Stimulated activated CD4-positive, alpha-beta T cell treated with anti-CD3 and anti-CD28 coated beads, Interleukin-1b, Interleukin-23, amount 100 ng/mL, for 4 hours (primary cell): ENCODE data around the gene SMIM38.
"Not testable (repeated sequence)": the region's sequence is repeated elsewhere in the genome, so short reads cannot be mapped to it uniquely, and the experiment has no call there.

Experiments
- DNase-seq, 2 donors: peaks; one replicate each; pipeline ENCODE4 v3.0.0-alpha.2; 2020; ENCODE audit warnings: low read depth in 2 of 2

Gene SMIM38

GRCh38 chr11:69140161-69140560 is 15.6 kb upstream of the SMIM38 start:
- DNase-seq = not testable (repeated sequence)

GRCh38 chr11:69140635-69141034 is 15.1 kb upstream of the SMIM38 start:
- no peak for DNase-seq

- DNase-seq = no peak
Measured at GRCh38 chr11:69141742-69142141, 14.0 kb upstream of the SMIM38 start.

GRCh38 chr11:69142895-69143294 is 12.8 kb upstream of the SMIM38 start:
- no peak for DNase-seq

GRCh38 chr11:69144316-69145049 is 11.3 kb upstream of the SMIM38 start:
- no peak for DNase-seq

GRCh38 chr11:69145050-69145380 is 10.7 kb upstream of the SMIM38 start:
- no peak for DNase-seq

- no peak for DNase-seq
Measured at GRCh38 chr11:69148377-69148762, 7.4 kb upstream of the SMIM38 start.

GRCh38 chr11:69148806-69149205 is 6.9 kb upstream of the SMIM38 start:
- no peak for DNase-seq

- not testable (repeated sequence) for DNase-seq
Measured at GRCh38 chr11:69149338-69150045, 6.2 kb upstream of the SMIM38 start.

GRCh38 chr11:69150175-69150574 is 5.6 kb upstream of the SMIM38 start:
- no peak for DNase-seq

- no peak for DNase-seq
Measured at GRCh38 chr11:69151836-69152235, 3.9 kb upstream of the SMIM38 start.

GRCh38 chr11:69152733-69153421 is 2.9 kb upstream of the SMIM38 start:
- no peak for DNase-seq

- DNase-seq = no peak
Measured at GRCh38 chr11:69153661-69154060, 2.1 kb upstream of the SMIM38 start.

- no peak for DNase-seq
Measured at GRCh38 chr11:69154211-69154913, 1.4 kb upstream of the SMIM38 start.

GRCh38 chr11:69154938-69155301 is 815 bp upstream of the SMIM38 start:
- DNase-seq = no peak

- no peak for DNase-seq
Measured at GRCh38 chr11:69156235-69156639, 502 bp downstream of the SMIM38 start.

GRCh38 chr11:69156673-69157155 is 979 bp downstream of the SMIM38 start:
- DNase-seq = no peak

- DNase-seq = no peak
Measured at GRCh38 chr11:69157156-69157821, 1.6 kb downstream of the SMIM38 start.

- no peak for DNase-seq
Measured at GRCh38 chr11:69157822-69158231, 2.1 kb downstream of the SMIM38 start.

- DNase-seq = no peak
Measured at GRCh38 chr11:69158301-69159149, 2.8 kb downstream of the SMIM38 start.
